ENCODE results near the gene MRO. TPM values are rescaled to one million over a fixed set of nuclear protein-coding genes. Genes with fewer than 3 reads are reported as not detected.

Gene MRO
- total and polyA plus RNA-seq, 11 donors: 0.19 to 6.9 (median 1.6) TPM

DNA sequence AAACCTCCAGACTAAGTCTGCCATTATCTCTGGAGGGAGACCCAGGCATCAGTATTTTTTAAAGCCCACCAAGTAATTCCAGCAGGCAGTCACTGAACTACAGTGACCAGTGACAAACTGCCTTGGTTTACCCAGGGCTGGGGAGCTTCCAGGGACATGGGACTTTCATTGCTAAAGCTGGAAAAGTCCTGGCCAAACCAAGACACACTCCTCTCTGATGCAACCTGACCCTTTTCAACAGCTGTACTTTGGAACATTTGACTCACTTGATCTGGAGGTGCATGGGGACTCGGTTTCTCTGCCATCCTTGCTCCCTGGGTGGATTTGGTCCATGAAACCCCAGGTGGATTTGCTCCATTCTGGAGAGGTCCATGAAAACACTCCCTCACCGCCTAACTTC, 7.0 kb downstream of the MRO start:
- DNase-seq (no peak), ATAC-seq (no peak)
- no peak for TF ChIP-seq CTCF (IDR thresholded peaks at IDR 0.05)
- no peak for TF ChIP-seq POLR2A (IDR thresholded peaks at IDR 0.05)
- H3K4me1 ChIP-seq: no peaks in the 10 kb centered on the region
- 78 to 85% (median 81%) methylated on average over 2 of the region's 2 CpGs for WGBS, 4 donors
- no peaks in the 10 kb centered on the region for H3K27me3 ChIP-seq
- peaks cover 0 to 8% (median 0%) of the 10 kb centered on the region in 12 donors for H3K9me3 ChIP-seq
- intact Hi-C loops (cut with DNase I): no loop called here
- no peak overlapping the region for H3K27ac ChIP-seq
- no peaks in the 10 kb centered on the region for H3K36me3 ChIP-seq
- no peak overlapping the region for H3K4me3 ChIP-seq

GRCh38 chr18:50807176-50807575, 12.6 kb downstream of the MRO start:
- H3K4me1 ChIP-seq: peaks cover 0 to 10% (median 0%) of the 10 kb centered on the region in 12 donors
- no peak for DNase-seq
- WGBS, 4 donors: 71 to 79% (median 73%) methylated on average over 2 of the region's 2 CpGs
- intact Hi-C loops (cut with DNase I): no loop called here
- peaks cover 0 to 8% (median 0%) of the 10 kb centered on the region in 12 donors for H3K9me3 ChIP-seq
- no peak overlapping the region for H3K4me3 ChIP-seq
- no peaks in the 10 kb centered on the region for H3K27me3 ChIP-seq
- TF ChIP-seq POLR2A (IDR thresholded peaks at IDR 0.05): no peak
- no peak for TF ChIP-seq CTCF (IDR thresholded peaks at IDR 0.05)
- H3K27ac ChIP-seq: no peak overlapping the region
- no peaks in the 10 kb centered on the region for H3K36me3 ChIP-seq
- no peak for ATAC-seq

GRCh38 chr18:50806208-50806616, 13.6 kb downstream of the MRO start:
- intact Hi-C loops (cut with DNase I): no loop called here
- ATAC-seq (peak; percentile 41 to 75 (median 54)), DNase-seq (peak; percentile 16 to 71 (median 33))

GRCh38 chr18:50805732-50806131, 14.1 kb downstream of the MRO start:
- no peak for DNase-seq
- Histone ChIP-seq H3K9me3 (no peaks in the 10 kb centered on the region), H3K27ac (no peak overlapping the region), H3K4me3 (no peak overlapping the region), H3K4me1 (peaks cover 0 to 10% (median 0%) of the 10 kb centered on the region in 12 donors), H3K27me3 (no peaks in the 10 kb centered on the region), H3K36me3 (no peaks in the 10 kb centered on the region)
- intact Hi-C loops (cut with DNase I): no loop called here
- no peak for TF ChIP-seq POLR2A (IDR thresholded peaks at IDR 0.05)
- TF ChIP-seq CTCF (IDR thresholded peaks at IDR 0.05): no peak
- 78 to 84% (median 82%) methylated on average over 5 of the region's 5 CpGs for WGBS, 4 donors
- ATAC-seq: peak in 1 of 4 donors; percentile 16

More at GRCh38 chr18:50806208-50806616, 13.6 kb downstream of the MRO start:
- H3K4me3 ChIP-seq: no peak overlapping the region
- no peak overlapping the region for H3K27ac ChIP-seq
- H3K9me3 ChIP-seq: peaks cover 0 to 2% (median 0%) of the 10 kb centered on the region in 12 donors
- no peaks in the 10 kb centered on the region for H3K36me3 ChIP-seq
- 10 to 25% (median 15%) methylated on average over 14 to 15 of the region's 15 CpGs for WGBS, 4 donors
- no peak for TF ChIP-seq POLR2A (IDR thresholded peaks at IDR 0.05)
- TF ChIP-seq CTCF (IDR thresholded peaks at IDR 0.05): no peak
- no peaks in the 10 kb centered on the region for H3K27me3 ChIP-seq
- peaks cover 0 to 10% (median 0%) of the 10 kb centered on the region in 12 donors for H3K4me1 ChIP-seq
